Colonic mucosa (tissue), 4 donors: ENCODE data around the gene SNAPC4. TPM values are rescaled to one million over a fixed set of nuclear protein-coding genes. Genes with fewer than 3 reads are reported as not detected.

ENCODE experiments used
- DNase-seq: peaks from one replicate; pipeline ENCODE4 v3.0.0-alpha.2; 2020
- H3K27ac ChIP-seq: fragments of 200-600 bp; one replicate; pipeline ENCODE4 v1.8.0; 2021
- H3K27me3 ChIP-seq: fragments of 200-600 bp; one replicate; pipeline ENCODE4 v1.8.0; 2021
- H3K36me3 ChIP-seq: fragments of 200-600 bp; one replicate; pipeline ENCODE4 v1.8.0; 2021
- H3K4me1 ChIP-seq: fragments of 200-600 bp; one replicate; pipeline ENCODE4 v1.8.0; 2021; ENCODE audit warnings: mild to moderate bottlenecking
- H3K4me3 ChIP-seq: fragments of 200-600 bp; one replicate; pipeline ENCODE4 v1.8.0; 2021
- H3K9ac ChIP-seq, 2 donors: one replicate each; pipeline ENCODE4 v1.7.0; 2013; ENCODE audit warnings: control low read depth in 2 of 2, low read depth in 2 of 2, low read length in 2 of 2
- H3K9me3 ChIP-seq: fragments of 200-600 bp; one replicate; pipeline ENCODE4 v1.8.0; 2021
- intact Hi-C: fragments of 100-400 bp; cut with DNase I; formaldehyde crosslinking; loops from one replicate; pipeline ENCODE4 v1.14.1; 2022
- total RNA-seq, 2 donors: library from RNA; stranded (reverse); fragmentation: NEBNext Ultra II Directional in 1 of 2; extraction: Animal tissue kit (Norgen Biotek cat#: 25700) in 1 of 2; gene quantifications; one replicate each; pipeline ENCODE4 v1.2.1, GENCODE V29; 2021
- TF ChIP-seq, protein P1 (sequence below): fragments of 200-600 bp; IDR thresholded peaks from one replicate; pipeline ENCODE4 v1.8.0; 2022; ENCODE audit warnings: antibody characterized with exemption, mild to moderate bottlenecking
- donor health status: healthy.
- donor health status: DM: no; HTN: no; CAD: no.
- donor health status: DM: no; HTN: no; CAD: no.

Gene SNAPC4
- total RNA-seq, 2 donors from 2014 or later: 6.0 to 9.7 TPM

DNA sequence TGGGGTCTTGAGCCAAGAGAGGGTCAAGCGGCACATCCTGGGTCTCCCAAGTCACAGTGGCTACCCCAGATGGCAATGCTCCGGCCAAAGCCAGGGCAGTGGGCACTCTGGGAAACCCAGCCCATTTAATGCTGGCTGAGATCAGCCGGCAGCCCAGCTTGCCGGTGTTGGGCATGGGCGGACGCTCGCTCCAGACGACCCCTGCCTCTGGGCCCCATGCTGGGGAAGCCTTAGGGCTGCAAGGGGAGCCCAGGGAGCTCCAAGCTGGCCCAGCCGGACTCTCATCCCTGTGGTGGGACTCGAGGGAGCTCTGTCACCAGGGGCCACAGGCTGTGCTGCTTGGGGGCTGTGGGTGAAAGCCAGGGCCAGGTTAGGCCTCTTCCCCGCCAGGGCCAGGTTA, 20.6 kb downstream of the SNAPC4 start:
- Histone ChIP-seq H3K36me3 (no peaks in the 10 kb centered on the region), H3K4me3 (no peak overlapping the region), H3K9me3 (no peaks in the 10 kb centered on the region), H3K9ac (no peak overlapping the region), H3K27ac (no peak overlapping the region), H3K4me1 (no peaks in the 10 kb centered on the region), H3K27me3 (no peaks in the 10 kb centered on the region)
- TF ChIP-seq, protein P1, sequence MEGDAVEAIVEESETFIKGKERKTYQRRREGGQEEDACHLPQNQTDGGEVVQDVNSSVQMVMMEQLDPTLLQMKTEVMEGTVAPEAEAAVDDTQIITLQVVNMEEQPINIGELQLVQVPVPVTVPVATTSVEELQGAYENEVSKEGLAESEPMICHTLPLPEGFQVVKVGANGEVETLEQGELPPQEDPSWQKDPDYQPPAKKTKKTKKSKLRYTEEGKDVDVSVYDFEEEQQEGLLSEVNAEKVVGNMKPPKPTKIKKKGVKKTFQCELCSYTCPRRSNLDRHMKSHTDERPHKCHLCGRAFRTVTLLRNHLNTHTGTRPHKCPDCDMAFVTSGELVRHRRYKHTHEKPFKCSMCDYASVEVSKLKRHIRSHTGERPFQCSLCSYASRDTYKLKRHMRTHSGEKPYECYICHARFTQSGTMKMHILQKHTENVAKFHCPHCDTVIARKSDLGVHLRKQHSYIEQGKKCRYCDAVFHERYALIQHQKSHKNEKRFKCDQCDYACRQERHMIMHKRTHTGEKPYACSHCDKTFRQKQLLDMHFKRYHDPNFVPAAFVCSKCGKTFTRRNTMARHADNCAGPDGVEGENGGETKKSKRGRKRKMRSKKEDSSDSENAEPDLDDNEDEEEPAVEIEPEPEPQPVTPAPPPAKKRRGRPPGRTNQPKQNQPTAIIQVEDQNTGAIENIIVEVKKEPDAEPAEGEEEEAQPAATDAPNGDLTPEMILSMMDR: no peak
- intact Hi-C loops: no loop called here
- DNase-seq: no peak

- no peaks in the 10 kb centered on the region for H3K36me3 ChIP-seq
- intact Hi-C loops: no loop called here
- no peaks in the 10 kb centered on the region for H3K9me3 ChIP-seq
- TF ChIP-seq, protein P1: no peak
- H3K9ac ChIP-seq: no peak overlapping the region
- no peak overlapping the region for H3K27ac ChIP-seq
- no peak overlapping the region for H3K4me3 ChIP-seq
- no peaks in the 10 kb centered on the region for H3K27me3 ChIP-seq
- H3K4me1 ChIP-seq: no peaks in the 10 kb centered on the region
- DNase-seq: no peak
Observed at GRCh38 chr9:136379003-136379287, 21.0 kb downstream of the SNAPC4 start.

DNA sequence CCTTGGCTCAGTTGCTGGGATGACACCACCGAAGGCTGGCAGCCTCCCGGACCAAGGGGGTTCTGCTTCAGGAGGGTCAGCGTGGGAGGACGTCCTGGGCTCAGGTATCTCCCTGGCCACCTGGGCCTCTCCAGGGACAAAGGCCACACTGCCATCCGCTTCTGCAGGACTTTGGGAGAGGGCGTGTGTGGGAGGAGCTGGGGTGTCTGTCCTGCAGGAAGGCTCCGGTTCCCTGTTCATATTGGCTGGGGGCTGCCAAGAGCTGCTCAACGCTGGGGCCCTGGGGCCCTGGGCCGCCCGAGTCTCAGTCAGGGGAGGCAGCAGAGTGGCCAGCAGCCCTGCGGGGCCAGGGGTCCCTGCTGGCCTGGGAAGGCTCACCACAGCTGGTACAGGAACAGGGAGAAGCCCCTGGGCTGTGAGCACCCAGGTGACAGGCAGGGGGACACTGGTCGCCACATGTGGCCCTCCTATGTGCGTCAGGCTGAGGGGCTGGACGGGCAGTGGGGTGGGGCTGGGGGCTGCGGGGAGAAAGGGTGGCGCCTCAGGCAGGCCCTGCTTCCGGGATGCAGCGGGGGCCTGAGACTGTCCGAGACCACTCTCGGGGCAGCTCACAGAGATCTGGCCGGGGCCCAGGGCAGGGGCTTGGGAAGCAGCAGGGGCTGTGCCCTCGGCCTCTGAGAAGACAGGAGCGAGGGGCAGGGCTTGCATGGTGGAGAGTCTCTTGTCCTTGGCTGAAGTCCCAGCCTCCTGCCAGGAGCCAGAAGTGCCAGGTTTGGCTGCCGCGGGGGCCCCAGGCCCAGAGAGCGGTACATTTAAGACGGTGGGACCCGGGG, 21.6 kb downstream of the SNAPC4 start:
- TF ChIP-seq, protein P1: no peak
- H3K4me3 ChIP-seq: no peak overlapping the region
- no peaks in the 10 kb centered on the region for H3K9me3 ChIP-seq
- no peaks in the 10 kb centered on the region for H3K36me3 ChIP-seq
- H3K9ac ChIP-seq: no peak overlapping the region
- no peak overlapping the region for H3K27ac ChIP-seq
- DNase-seq: no peak
- no peaks in the 10 kb centered on the region for H3K4me1 ChIP-seq
- H3K27me3 ChIP-seq: no peaks in the 10 kb centered on the region
- intact Hi-C loops: no loop called here

GRCh38 chr9:136377341-136378169, 22.4 kb downstream of the SNAPC4 start:
- DNase-seq: no peak
- TF ChIP-seq, protein P1: no peak
- intact Hi-C loops: no loop called here
- H3K36me3 ChIP-seq: no peaks in the 10 kb centered on the region
- no peaks in the 10 kb centered on the region for H3K27me3 ChIP-seq
- no peak overlapping the region for H3K27ac ChIP-seq
- no peak overlapping the region for H3K9ac ChIP-seq
- H3K4me3 ChIP-seq: no peak overlapping the region
- no peaks in the 10 kb centered on the region for H3K9me3 ChIP-seq
- H3K4me1 ChIP-seq: no peaks in the 10 kb centered on the region

- no peaks in the 10 kb centered on the region for H3K36me3 ChIP-seq
- TF ChIP-seq, protein P1: no peak
- no peaks in the 10 kb centered on the region for H3K27me3 ChIP-seq
- H3K27ac ChIP-seq: no peak overlapping the region
- no peaks in the 10 kb centered on the region for H3K9me3 ChIP-seq
- intact Hi-C loops: no loop called here
- H3K9ac ChIP-seq: no peak overlapping the region
- no peak for DNase-seq
- no peaks in the 10 kb centered on the region for H3K4me1 ChIP-seq
- no peak overlapping the region for H3K4me3 ChIP-seq
Observed at GRCh38 chr9:136376457-136376856, 23.5 kb downstream of the SNAPC4 start.
